GM21723 (cell line): ENCODE data around the gene TMEM132A.

Source experiments
- ATAC-seq: cut with Tn5 transposase; IDR thresholded peaks from one replicate; pipeline ENCODE4 v1.9.1; 2021; ENCODE audit warnings: mild to moderate bottlenecking, moderate library complexity; ENCODE audit not compliant: unreplicated experiment

The TMEM132A gene

DNA sequence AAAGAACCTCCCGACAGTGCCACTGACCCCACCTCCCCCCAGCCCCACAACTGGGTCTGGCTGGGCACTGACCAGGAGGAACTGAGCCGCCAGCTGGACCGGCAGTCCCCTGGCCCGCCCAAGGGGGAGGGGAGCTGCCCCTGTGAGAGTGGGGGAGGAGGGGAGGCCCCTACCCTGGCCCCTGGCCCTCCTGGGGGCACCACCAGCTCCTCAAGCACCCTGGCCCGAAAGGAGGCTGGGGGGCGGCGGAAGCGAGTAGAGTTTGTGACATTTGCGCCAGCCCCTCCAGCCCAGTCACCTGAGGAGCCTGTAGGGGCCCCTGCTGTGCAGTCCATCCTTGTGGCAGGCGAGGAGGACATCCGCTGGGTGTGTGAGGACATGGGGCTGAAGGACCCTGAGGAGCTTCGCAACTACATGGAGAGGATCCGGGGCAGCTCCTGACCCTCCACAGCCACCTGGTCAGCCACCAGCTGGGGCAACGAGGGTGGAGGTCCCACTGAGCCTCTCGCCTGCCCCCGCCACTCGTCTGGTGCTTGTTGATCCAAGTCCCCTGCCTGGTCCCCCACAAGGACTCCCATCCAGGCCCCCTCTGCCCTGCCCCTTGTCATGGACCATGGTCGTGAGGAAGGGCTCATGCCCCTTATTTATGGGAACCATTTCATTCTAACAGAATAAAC is 12.3 kb downstream of the TMEM132A start:
- no peak for ATAC-seq

DNA sequence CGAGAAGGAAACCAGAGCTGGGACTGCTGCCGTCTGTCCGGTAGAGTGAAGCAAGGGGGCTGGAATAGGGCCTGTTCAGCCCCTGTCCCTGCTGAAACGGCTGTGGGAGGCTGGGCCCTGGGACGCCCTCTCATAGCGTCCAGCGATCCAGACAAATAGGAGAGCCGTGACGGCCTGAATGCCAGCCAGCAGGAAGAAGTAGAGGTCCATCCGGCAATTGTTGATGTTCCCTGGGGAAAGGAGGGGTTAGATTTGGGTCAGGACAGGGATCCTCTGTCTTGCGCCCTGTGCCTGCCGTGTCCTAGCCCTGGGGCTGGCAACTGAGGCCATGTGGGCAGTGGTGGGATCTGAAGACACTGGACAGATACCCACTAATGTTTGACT is 12.9 kb downstream of the TMEM132A start:
- ATAC-seq: no peak

DNA sequence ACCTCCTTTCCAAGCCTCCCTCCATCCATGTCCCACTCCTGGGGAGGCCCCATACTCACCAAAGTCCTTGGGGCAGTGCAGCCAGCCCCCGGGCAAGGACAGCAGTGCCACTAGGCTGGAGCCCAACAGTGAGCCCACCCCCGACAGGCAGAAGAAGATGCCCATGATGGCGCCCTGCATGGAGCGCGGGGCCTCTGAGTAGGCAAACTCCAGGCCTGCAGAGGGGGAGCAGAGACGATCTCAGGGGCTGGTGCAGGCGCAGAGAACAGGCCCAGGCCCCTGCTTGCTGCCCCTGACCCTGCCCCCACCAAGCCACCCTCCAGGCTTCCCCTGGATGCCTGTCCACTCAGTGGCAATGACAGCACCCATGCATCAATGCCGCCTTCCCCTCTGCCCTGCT is 13.6 kb downstream of the TMEM132A start:
- no peak for ATAC-seq

DNA sequence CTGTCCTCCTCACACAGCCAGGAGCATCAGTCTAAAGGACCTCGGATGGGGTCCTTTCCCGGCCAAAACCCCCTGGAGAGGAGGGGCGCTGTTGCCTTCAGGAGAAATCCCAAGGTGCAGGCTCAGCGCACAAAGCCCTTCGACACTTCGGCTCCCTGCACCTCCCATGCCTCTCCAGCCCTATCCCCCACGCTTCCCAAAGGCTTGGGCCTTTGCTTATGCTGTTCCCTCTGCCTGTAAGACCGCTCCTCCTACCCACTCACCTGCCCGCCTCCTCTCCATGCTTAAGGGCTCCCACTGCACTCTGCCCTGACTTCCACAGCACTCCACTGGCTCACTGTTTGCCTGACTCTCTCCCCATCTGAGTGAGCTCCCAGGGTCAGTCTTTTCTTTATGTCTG is 14.2 kb downstream of the TMEM132A start:
- ATAC-seq: no peak

DNA sequence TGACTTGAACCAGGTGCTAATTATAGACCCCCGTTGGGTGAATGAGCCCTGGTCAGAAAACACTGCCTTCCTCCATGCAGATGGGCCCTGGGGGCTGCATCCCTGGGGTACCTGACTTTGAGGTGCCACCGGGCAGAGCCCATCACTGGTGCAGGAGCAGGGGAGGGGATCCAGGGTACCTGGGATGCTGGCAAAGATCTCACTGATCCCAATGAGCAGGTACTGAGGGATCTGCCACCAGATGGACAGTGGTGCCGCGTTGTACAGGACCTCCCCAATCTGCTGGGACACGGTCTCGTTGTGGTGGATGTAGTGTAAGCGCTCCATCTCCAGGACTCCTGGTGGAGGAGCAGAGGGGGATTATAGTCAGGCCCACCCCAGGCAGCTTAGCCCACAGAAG is 15.0 kb downstream of the TMEM132A start:
- no peak for ATAC-seq

DNA sequence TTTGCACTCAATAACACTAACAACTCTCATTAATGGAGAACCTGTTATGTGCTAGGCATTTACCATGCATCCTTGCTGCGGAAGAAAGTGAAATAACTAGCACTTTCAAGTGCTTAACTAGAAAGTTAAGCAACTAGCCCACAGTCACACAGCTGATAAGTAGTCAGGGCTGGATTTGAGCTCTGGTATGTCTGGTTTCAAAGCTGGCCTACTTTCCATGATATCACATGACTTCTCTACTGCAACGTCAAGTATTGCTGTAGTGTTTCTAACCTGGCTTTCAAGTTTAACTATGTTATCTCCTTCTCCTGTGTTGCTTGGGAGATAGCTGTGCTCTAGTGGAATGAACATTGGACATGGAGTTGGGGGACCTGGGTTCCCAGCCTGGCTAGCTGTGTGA is 15.6 kb downstream of the TMEM132A start:
- no peak for ATAC-seq

DNA sequence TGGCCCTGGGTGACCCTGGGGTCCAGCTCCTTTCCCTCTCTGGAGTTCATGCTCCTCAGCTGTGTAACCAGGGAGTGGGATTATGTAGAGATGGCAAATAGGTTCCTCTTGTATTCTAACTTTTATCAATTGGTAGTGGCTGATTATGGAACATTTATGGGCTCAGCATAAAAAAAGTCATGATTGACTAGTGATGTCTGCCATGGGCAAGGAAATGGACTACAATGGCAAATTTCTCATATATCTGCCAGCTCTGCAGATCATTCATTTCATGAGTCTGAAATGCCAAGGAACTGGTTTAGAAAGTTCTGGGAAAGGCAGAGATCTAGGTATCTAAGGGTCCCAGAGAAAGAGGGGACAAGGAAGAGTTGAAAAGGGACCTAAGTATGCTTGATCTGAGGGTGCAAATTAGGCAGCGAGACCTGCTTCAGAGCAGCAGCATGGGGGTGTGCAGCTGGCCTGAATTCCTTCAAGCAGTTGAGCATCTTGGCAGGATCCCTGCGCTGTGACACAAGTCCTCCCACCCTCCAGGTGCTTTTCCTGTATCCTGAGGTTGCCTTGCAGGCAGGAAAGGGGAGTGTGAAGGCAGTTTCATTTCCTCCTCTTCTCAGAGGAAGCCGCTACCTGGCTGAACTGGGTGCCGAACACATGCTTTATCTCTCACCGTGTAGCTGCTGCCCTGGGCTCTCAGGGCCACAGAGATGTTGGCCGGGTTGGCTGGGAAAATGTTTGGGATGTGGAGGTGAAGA is 17.3 kb downstream of the TMEM132A start:
- ATAC-seq: no peak

DNA sequence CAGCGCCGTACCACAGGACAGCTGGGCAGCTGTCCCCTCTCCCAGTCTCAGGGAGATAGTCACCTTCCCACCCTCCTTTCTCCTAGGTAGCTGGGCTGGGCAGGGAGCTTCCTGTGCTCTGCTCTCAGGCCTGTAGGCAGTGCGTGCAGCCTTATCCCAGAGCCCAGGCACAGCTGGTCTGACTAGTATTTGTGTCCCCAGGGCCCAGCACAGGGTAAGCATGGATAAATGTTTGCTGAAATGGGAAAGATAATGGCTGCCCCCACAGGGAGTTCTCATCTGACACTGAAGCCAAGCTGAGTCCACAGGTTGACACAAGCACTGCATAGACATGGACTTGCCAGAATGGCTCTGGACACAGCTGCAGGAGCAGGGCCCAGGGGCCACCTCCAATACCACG is 18.0 kb downstream of the TMEM132A start:
- no peak for ATAC-seq

DNA sequence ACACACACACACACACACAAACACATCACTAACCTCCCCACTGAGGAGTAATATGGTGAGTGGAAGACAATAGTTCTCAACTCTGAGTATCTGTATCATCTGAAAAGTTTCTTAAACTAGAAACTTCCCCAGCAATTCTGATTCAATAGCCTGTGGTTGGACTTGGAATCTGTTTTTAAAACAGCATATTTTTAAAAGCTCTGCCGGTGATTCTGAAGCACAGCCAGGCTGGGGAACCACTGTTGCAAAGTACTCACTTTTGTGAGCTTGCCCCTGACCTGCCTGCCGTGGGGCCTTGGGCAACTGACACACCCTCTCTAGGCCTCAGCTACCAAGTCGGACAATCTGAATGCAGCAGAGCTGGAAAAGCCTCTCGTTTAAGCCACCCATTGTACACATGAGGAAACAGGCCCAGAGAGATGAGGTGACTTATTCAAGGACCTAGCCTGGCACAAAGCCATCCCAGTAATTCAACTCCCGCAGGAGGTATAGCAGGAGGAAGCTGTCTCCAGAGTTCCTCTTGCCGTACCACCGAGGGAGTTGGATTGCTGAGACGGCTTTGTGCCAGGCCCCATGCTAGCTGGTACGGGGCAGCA is 18.8 kb downstream of the TMEM132A start:
- ATAC-seq: no peak

DNA sequence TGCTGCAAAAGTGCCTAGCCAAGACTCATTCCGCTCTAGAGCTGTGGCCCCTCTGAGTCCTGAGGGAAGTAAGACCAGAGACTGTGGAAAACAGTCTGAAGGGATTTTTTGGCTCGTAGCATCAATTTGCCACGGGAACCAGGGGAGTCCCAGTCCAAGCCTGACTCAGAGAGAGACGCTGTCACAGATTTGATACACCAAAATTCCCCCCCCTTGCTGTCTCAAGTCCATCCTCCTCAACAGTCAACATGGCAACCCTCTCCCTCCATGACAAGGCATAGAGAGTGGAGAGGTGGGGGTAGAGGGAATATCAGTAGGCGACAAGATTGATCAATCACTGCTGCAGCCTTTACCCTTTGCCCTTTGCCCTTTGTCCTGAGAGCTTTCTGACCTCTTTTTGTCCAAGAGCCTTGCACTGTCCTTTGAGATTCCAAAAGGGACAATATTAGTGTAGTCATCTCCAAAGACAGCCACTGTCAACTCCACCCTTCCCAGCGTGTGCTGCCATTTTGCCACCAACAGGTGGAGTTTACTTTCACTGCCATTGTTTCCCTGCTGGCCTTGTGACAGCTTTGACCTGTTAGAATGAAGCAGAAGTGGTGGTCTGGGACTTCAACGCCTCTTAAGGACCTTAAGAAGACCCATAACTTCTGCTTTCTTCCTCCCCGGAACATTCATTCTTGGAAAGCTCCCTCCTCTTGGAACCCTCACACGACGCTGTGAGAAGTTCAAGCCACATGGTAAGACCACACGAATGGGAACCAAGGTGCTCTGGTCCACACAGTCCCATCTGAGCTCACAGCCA is 20.4 kb downstream of the TMEM132A start:
- no peak for ATAC-seq

DNA sequence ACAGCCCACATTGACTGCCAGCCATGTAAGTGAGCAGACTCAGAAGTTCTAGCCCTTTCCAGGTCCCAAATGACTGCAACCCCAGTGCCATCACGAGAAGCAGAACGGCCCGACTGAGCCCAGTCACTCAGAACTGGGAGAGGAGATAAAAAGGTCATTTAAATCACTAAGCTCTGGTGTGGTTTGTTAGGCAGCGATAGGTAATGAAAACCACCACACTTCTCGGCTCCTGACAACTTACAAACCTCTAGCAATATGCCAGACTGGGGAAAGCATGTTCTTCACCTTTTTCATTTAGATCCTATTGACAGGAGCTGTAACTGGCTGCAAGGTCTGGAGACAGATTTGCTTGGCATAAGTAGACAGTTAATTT is 21.0 kb downstream of the TMEM132A start:
- no peak for ATAC-seq

DNA sequence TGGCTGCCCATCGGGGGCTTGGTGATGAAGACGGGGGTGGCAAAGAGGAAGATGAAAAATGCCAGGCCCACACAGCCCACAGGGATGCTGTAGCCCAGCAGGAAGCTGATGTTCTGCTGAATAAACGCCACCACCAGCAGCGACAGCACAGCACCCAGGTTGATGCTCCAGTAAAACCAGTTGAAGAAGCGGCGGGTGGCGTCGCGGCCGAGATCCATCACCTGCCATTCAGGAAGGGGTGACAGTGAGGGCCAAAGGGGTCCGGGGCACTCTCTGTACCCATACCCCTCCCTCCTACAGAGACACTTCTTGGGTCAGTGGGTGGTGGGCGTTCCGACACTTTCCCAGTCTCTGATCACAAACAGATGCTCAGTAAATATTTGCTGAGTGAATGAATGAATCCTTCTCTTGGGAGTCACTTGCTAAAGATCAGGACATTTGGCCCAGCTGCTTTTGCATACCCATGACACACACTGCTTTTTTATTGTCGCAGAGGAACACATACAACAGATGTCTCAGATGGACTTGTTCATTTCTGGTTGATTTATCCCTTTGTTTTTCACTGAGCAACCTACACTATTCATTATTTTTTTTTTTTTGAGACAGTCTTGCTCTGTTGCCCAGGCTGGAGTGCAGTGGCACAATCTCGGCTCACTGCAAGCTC is 22.5 kb downstream of the TMEM132A start:
- no peak for ATAC-seq

DNA sequence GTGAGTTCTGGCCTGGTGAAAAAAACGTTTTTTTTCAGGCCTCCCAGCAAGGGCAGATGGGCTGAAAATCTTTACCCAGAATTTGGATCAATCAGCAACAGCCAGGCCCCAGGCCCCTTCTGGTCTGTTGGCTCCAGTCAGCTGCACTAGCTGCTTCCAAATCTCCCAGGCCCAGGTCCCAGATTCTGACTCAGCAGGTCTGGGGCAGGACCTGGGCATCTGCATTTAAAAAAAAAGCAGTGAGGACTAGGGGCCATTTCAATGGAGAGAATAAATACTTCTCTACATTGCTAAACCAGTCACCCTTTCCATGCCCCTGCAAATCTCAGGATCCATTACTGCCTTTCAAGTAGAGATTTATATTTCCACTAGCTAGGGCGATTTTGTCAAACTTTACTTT is 23.4 kb downstream of the TMEM132A start:
- no peak for ATAC-seq

DNA sequence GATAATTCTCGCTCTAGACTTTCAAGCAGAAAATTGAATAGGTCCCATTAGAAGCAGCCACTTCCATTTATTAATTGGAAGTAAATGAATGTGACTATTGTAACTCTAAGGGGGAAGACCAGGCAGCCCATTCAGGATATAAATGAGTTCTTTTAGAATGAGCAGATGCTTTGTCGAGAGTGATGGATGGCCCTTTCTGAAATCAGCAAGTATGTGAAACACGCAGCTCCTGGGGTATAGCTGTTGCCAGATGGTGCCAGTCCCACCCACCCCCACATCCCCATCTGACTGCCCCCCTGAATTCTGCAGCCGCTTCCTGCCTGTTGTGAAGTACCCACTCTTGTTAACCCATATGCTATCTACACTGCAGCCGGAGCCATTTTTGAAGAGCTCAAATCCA is 24.0 kb downstream of the TMEM132A start:
- ATAC-seq: no peak

DNA sequence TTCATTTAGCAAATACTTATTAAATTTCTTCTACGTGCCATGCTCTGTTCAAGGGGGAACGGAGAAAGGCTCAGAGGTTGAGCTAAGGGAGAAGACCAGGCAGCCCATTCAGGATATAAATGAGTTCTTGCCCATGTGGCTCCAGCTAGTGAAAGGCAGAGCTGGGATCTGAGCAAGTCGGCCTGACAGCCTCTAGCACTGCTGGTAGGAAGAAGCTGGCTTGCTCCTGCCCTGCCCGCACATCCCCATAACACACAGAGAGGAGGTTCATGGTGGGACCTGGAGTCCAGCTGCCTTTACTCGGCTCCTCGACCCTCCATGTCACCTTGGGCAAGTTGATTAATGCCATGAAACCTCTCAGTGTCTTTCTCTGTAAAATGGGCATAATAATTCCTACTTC is 25.8 kb downstream of the TMEM132A start:
- ATAC-seq: no peak

DNA sequence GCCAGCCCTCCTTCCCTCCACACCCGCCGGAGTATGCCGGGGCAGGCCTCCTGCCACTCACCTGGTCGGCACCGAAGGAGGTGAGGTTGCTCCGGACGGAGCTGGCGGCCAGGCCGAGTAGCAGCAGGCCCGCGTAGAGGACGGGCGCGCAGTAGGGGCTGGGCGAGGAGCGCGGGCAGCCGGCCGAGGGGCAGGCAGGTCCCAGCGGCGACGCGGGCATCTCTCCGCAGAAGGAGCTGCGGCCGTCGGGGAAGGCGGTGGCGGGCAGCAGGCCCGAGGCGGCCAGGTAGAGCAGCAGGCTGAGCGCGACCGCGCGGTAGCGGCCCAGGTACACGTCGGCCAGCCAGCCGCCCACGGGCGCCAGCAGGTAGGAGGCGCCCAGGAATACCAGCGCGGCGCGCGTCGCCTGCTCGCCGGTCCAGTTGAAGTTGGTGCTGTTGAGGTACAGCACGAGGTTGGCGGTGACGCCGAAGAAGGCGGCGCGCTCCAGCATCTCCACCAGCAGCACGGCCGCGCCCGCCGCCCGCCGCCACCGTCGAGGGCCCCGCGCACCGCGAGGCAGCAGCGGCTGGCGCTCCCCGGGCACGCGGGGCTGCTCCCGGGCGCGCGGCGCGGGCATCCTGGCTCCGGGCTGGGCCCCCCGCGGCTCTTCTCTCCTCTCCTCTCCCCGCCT is 26.8 kb downstream of the TMEM132A start:
- no peak for ATAC-seq

DNA sequence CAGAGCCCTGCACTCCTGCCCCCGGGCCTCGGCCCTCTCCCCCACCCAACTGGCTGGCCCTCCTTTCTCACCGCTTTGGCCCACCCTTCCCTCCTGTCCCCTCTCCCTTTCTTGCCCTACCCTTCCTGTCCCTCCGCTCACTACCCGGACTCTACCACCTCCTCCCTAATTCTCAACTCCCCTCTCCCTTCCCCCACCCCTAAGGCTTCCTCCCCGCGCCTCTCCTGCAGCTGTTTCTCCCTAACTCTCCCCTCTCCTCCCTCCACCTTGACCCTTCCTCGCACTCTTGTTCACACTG is 27.3 kb downstream of the TMEM132A start:
- ATAC-seq: no peak

DNA sequence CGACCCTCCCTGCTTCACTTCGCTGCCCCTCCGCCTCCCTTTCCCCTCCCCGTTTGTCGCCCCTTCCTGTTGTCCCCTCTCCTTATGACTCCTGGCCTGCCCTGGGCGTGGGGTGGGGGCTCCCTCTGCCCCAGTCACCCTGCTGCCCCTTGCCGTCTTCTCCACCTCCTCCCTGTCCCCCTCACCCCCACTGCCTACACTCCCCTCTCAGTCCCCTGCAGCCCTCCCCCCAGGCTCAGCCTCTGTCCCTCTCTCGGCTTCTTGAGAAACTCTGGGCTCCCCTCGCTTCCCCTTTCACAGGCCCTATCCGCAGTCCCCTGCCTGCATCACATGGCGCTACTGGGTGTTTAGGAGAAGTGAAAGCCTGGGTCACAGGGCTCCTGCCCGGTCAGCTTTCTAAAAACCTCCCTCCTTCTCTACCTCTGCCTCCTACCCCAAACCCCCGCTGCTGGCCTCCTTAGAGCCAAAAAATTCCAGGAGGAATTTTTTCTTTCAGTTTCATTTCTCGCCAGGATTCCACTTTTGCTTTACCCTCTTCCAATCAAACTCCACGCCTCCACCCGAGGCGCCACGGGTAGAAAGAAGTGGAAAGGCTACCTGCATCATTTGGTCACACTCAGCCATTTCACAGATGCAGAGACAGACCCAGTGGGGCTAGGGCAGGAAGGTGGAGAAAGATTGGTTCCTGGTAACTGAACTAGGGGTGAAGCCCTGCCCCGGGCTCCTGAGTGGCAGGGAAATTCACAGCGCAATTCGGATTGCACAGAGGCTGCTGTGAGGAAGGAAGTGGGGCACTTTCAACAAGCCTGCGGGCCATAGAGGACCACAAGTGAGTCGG is 27.9 kb downstream of the TMEM132A start, which contains the start of gene SLC15A3:
SLC15A3 (minus strand) TSS at position 273 of the 838 bp plus-strand sequence. CDS start 625 bp downstream, outside the sequence.
- ATAC-seq: peak; percentile 72

DNA sequence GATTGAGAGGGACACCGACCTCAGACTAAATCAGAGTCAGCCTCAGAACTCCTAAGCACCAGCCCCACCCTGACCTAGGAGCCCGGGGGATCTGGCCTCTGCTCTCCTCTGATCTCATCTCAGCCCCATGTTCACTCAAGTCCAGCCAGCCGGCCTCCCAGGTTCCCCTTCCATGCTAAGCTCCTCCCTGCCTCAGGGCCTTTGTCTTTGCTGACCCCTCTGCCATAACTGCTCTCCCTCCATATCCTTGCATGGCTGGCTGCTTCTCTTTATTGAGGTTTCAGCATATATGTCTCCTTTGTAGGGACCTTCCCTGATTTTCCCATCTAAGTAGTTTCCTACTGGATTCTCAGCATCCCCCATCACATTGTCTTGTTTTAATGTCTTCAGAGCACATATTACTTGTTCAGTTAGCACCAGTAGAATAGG is 28.5 kb downstream of the TMEM132A start:
- ATAC-seq: no peak

DNA sequence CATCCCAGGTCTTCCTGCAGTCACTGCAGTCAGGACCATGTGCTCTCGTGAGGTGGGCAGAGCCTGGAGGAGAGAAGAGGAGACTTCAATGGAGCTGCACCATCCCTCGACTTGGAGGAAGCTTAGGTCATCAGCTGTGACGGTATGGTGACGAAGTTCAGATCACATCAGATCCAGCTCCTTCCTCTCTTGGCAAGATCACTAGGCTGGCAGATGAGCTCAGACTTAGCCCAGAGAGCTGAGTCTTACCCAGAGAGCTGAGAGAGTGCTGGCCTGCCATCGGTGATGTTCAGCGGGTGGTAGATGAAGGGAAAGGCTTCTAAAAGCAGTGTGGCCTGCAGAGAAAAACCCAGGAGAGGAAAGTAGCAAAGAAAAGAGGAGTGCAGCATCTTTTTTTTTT is 29.5 kb downstream of the TMEM132A start:
- ATAC-seq: no peak
